ENCODE measurements around the gene CCDC170.

- TF ChIP-seq CTCF (IDR thresholded peaks at IDR 0.05) (no peak), EZH2 (IDR thresholded peaks at IDR 0.05) (no peak)
Measured at GRCh38 chr6:151614630-151615029, 120.8 kb downstream of the CCDC170 start.

All from neural progenitor cell (in vitro differentiated cells).